HG02852 (cell line): ENCODE data around the gene MDFI.

Source experiments
- ATAC-seq: cut with Tn5 transposase; IDR thresholded peaks from one replicate; pipeline ENCODE4 v1.9.1; 2021; ENCODE audit warnings: mild to moderate bottlenecking, moderate library complexity; ENCODE audit not compliant: unreplicated experiment

Gene MDFI

DNA sequence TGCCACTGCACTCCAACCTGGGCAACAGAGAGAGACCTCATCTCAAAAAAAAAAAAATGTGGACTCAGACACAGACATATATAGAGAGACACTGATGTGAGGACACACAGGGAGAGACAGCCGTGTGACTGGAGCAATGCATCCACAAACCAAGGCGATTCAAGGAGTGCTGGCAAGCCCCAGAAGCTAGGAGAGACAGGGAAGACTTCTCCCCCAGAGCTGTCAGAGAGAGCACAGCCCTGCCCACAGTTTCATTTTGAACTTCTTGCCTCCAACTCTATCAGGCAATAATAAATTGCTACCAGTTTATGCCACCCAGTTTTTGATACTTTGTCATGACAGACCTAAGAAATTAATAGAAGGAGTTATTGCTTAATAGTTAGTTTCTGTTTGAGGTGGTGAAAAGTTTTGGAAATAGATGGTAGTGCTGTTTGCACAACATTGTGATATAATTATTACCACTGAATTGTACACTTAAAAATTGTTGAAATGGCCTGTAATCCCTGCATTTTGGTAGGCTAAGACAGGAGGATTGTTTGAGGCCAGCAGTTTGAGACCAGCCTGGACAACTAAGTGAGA lies 5.1 kb upstream of the MDFI start:
- no peak for ATAC-seq

GRCh38 chr6:41634657-41635056 lies 3.6 kb upstream of the MDFI start:
- ATAC-seq = no peak

GRCh38 chr6:41635365-41635764 lies 2.9 kb upstream of the MDFI start:
- no peak for ATAC-seq

DNA sequence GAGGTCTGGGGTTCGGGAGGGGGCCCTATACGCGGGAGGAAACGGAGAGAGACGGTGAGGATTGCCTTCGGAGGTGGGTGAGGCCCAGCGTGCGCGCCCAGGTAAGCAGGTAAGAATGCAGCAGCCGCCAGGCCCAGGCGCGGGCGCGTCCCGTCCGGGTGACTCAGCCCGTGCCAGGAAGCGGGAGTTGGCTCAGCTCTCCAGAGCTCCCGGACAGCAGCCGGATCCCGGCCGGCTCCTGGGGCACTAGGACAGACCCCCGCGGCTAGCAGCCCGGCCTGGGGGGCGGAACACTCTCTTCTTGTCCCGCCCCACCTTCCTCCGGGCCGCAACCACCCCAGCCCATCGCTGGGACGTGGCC lies 1.5 kb upstream of the MDFI start:
- no peak for ATAC-seq

DNA sequence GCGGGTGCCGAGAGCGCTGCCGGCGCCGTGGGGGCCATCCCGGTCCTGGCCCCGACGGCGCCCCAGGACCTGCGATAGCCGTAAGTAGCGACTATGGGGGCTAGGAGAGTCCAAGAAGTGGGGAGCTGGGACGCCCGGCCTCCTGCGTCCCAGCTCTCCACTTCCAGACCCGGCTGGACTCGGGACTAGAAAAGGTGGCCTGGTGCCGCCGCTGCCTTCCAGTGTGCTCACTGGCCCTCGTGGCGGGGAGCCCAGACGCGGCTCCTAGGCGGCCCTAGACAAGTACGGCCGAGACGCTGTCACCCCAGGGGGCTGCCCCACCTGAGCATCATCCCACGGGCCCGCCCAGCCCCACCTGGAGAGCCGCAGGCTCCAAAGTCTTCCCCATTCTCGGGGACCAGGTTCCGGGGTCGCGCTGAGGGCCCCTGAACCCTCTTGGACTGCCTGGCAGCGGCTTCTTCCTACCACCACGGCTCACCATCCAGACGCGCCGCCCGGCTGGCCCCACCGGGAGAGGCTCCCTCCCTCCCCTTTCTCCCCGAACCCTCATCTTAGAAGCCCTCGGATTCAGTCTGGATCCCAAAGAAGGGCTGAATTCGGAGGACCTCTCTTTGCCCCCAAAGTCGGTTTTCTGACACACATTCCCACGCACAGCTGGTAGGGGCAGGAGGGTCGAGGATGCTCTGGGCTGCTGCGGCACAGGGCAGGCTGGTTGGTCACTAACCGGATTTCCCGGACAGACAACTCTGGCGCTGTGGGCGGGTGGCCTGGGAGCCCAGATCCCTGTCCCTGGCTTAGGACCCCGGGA lies 870 bp upstream of the MDFI start:
- no peak for ATAC-seq

DNA sequence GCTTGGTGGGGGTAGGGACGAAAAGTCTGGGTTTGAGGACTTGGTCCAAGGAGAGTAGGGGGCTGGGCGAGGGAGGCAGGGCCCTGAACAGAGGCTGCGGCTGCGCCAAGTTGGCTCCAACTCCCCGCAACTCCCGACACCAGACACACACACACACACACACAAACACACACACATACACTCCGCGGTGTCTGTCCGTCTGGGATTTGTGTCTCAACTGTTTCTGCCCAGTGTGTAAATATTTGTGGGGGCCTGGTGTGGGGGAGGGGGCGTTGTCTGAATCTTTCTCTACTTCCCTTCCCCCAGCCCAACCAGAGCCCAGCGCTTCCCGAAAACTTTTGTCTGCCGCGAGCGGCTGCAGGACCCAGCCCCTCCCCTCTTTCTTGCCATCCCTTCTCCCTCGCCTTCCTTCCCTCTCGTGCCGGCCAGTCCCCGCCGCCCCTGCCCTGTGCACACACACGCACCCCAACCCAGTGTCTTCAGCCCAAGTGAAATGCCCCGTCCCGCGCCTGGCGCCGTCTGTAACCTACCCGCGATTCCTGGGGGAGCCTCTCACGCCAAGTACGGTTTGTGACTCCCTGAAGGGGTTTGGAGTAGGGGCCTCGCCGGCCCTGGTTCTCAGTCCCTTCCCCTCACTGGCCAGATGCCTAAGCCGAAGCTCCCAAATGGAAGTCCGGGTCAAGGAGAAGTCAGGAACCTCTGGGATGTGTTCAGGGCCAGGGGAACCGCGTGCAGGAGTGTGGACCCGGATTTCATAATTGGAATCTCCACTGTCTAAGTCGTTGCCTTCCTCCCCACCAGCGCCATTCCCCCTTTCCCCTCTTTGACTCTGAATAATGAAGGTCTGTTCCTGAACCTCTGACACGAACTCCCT lies 904 bp downstream of the MDFI start:
- ATAC-seq = no peak

DNA sequence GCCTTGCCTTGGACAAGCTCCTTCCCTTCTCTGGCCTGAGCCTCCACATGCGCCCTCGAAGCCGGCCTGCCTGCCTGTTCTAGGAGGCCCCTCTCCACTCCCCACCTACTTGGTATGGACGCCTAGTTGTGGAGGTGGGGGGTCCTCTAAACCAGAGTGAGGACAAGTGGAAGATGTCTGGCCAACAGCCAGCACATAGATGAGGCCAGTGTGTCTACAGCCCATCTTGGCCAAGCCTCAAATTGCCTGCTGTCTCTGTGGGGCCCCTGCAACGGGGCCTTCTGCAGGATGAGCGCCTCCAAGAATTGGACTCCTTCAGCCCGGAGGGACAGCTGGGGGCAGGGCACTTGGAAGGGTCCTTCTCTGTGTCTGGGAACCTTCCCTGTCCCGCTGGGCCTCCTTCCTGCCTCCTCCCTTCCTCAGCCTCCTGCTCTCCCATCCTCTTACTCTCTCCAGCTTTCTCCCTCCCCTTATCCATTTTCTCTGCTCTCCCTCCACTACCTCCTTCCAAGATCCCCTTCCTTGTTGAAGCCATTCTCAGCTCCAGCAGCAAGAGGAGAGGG lies 1.6 kb downstream of the MDFI start:
- no peak for ATAC-seq

DNA sequence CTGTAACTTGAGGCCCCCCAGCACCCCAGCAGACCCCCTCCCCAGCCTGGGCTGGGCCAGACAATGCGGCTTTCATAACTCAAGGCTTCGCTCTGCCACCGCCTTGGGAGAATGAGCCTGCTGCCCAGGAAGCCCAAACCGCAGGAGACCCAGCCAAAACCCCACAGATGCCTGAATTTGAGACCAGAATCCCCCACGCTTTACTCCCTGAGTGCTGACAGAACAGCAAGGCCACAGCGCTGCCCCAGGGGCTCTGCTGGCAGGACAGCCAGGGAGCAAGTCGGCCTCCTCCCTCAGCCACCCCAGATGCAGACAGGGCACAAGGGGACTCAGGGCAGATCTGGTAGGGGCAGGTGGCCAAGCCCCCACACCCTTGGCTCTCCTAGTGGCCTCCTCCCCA lies 2.2 kb downstream of the MDFI start:
- ATAC-seq = no peak

DNA sequence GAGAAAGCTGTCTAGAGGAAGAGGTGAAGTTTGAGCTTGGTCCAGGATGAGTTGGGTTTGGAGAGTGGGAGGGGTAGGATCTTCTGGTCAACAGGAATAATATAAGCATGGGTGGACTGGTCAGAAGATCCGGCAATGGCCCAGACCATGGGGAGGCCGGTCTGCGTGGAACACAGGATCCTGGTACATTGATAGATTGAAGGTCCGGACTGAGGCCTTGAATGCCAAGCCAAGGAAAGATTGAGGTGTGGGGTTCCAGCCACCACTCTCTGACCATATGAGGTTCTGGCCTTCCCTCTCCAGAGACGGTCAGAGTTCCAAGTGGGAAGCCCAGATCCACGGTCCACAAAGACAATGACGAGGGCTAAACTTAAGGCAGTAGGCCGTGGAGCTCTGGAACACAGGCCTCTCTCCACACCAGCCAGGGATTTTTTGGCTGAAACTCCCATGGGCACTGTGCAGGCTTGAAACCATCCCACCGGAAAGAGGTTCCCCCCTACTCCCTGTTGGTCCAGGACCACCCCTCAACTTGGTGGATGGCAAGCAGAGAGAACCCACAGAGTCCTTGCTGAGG lies 3.2 kb downstream of the MDFI start:
- ATAC-seq = no peak

GRCh38 chr6:41642090-41642959 lies 4.1 kb downstream of the MDFI start:
- ATAC-seq = no peak

GRCh38 chr6:41642960-41643898 lies 5.0 kb downstream of the MDFI start:
- no peak for ATAC-seq

- ATAC-seq = no peak
These were observed 5.6 kb downstream of the MDFI start for GRCh38 chr6:41643899-41644269.

DNA sequence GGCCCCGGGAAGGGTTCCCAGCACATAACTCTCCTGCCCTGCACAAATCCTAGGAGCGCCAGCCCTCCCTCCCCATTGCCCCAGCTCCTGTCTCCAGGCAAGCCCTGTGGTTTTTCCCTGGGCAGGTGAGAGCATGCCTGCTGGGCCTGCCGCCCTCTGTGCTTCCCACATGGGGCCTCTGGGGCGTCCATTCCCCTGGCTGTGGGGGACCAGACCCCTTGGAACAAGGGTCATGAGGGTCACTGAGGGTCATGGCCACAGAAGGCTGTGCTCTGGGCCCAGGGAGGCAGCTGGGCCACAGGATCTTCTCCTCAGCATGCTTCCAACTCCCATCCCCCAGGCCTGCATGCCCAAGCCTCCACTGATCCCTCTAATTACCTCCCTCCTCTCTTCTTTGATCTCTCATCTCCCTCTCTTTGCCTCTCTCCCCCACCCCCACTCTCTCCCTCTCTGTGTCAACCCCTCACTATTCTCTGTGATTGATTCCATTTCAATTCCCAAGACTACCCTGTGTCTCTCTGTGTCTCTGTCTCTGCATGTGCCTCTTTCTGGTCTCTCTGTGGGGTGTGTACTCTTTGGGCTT lies 6.1 kb downstream of the MDFI start:
- ATAC-seq = no peak

GRCh38 chr6:41645007-41645618 lies 6.8 kb downstream of the MDFI start:
- ATAC-seq = no peak

GRCh38 chr6:41646026-41646795 lies 7.9 kb downstream of the MDFI start:
- no peak for ATAC-seq

- no peak for ATAC-seq
These were observed 8.8 kb downstream of the MDFI start for GRCh38 chr6:41647061-41647511.

GRCh38 chr6:41648070-41648585 lies 9.9 kb downstream of the MDFI start:
- ATAC-seq = no peak
